Liver (tissue), 9 donors: ENCODE measurements around the gene CEACAM6. TPM values are rescaled to one million over a fixed set of nuclear protein-coding genes. Genes with fewer than 3 reads are reported as not detected.

Experiments used
- DNase-seq: peaks from one replicate; pipeline ENCODE4 v3.0.0-alpha.2; 2017; ENCODE audit warnings: low spot score
- H3K27ac ChIP-seq, 2 donors: one replicate each; pipeline ENCODE4 v1.7.0; 2013; ENCODE audit warnings: inconsistent platforms in 2 of 2, low read length in 2 of 2, control low read depth in 1 of 2, low read depth in 1 of 2, mild to moderate bottlenecking in 1 of 2
- H3K27me3 ChIP-seq, 4 donors: one replicate each; pipeline versions ENCODE4 v1.6.1 to v1.7.0; 2013; ENCODE audit warnings: low read length in 3 of 4, inconsistent platforms in 1 of 4, mild to moderate bottlenecking in 1 of 4, moderate library complexity in 1 of 4; ENCODE audit not compliant: control insufficient read depth in 4 of 4, insufficient read depth in 4 of 4
- H3K36me3 ChIP-seq, 4 donors: one replicate each; pipeline versions ENCODE4 v1.6.1 to v1.7.0; 2013; ENCODE audit warnings: low read length in 3 of 4, mild to moderate bottlenecking in 3 of 4, low read depth in 1 of 4, moderate library complexity in 1 of 4; ENCODE audit not compliant: control insufficient read depth in 4 of 4, insufficient read depth in 3 of 4
- H3K4me1 ChIP-seq, 4 donors: one replicate each; pipeline versions ENCODE4 v1.6.1 to v1.7.0; 2013; ENCODE audit warnings: low read length in 3 of 4, mild to moderate bottlenecking in 3 of 4, moderate library complexity in 1 of 4; ENCODE audit not compliant: control insufficient read depth in 4 of 4, insufficient read depth in 4 of 4
- H3K4me3 ChIP-seq, 3 donors: one replicate each; pipeline versions ENCODE4 v1.6.1 to v1.7.0; 2013; ENCODE audit warnings: low read length in 3 of 3, control low read depth in 1 of 3, low read depth in 1 of 3, mild to moderate bottlenecking in 1 of 3
- H3K9ac ChIP-seq, 2 donors: one replicate each; pipeline ENCODE4 v1.7.0; 2013; ENCODE audit warnings: low read length in 2 of 2, mild to moderate bottlenecking in 2 of 2, moderate library complexity in 2 of 2, control low read depth in 1 of 2, low read depth in 1 of 2
- H3K9me3 ChIP-seq, 4 donors: one replicate each; pipeline versions ENCODE4 v1.6.1 to v1.7.0; 2013; ENCODE audit warnings: low read length in 3 of 4; ENCODE audit not compliant: control insufficient read depth in 4 of 4
- ATF3 ChIP-seq: IDR thresholded peaks from 2 replicates; pipeline ENCODE4 v1.6.1; 2016; ENCODE audit warnings: antibody characterized with exemption
- FOXA1 ChIP-seq: IDR thresholded peaks from 2 replicates; pipeline ENCODE4 v1.6.1; 2016; ENCODE audit warnings: antibody characterized with exemption
- FOXA2 ChIP-seq: IDR thresholded peaks from 2 replicates; pipeline ENCODE4 v1.6.1; 2016; ENCODE audit warnings: antibody characterized with exemption
- GABPA ChIP-seq, 2 donors: IDR thresholded peaks in 1 of 2; conservative IDR thresholded peaks in 1 of 2; 2 replicates each; pipeline ENCODE4 v1.6.1; 2016; ENCODE audit warnings: antibody characterized with exemption in 2 of 2, mild to moderate bottlenecking in 1 of 2, moderate library complexity in 1 of 2
- HNF4A ChIP-seq, 2 donors: conservative IDR thresholded peaks; 2 replicates each; pipeline ENCODE4 v1.6.1; 2016; ENCODE audit warnings: antibody characterized with exemption in 2 of 2, mild to moderate bottlenecking in 2 of 2
- HNF4G ChIP-seq: IDR thresholded peaks from 2 replicates; pipeline ENCODE4 v1.6.1; 2016; ENCODE audit warnings: antibody characterized with exemption
- JUND ChIP-seq, 2 donors: IDR thresholded peaks; 2 replicates each; pipeline ENCODE4 v1.6.1; 2016; ENCODE audit warnings: antibody characterized with exemption in 2 of 2
- NR2F2 ChIP-seq: IDR thresholded peaks from 2 replicates; pipeline ENCODE4 v1.6.1; 2016; ENCODE audit warnings: antibody characterized with exemption
- RAD21 ChIP-seq, 2 donors: IDR thresholded peaks; 2 replicates each; pipeline ENCODE4 v1.6.1; 2016; ENCODE audit warnings: antibody characterized with exemption in 2 of 2, mild to moderate bottlenecking in 2 of 2
- REST ChIP-seq: IDR thresholded peaks from 2 replicates; pipeline ENCODE4 v1.6.1; 2016; ENCODE audit warnings: antibody characterized with exemption, mild to moderate bottlenecking
- TAF1 ChIP-seq: conservative IDR thresholded peaks from 2 replicates; pipeline ENCODE4 v1.6.1; 2016; ENCODE audit warnings: antibody characterized with exemption, mild to moderate bottlenecking
- WGBS: extraction: QIAGEN DNeasy Blood & Tissue Kit; methylation state at CpG from one replicate; pipeline ENCODE4 v1.1.7; 2013; 5-methylcytosine and 5-hydroxymethylcytosine counted together
- polyA plus RNA-seq, 2 donors: library from polyadenylated mRNA; stranded (reverse) in 1 of 2; unstranded in 1 of 2; fragments of 200-250 nt in 1 of 2; fragments of >200 nt in 1 of 2; fragmentation: Nextera tagmentation in 1 of 2; extraction: Ambion mirVana in 1 of 2; gene quantifications; one replicate each; pipeline versions ENCODE4 v1.2.1 to v1.2.3, GENCODE V29; 2013 to 2015
- total RNA-seq, 2 donors: library from RNA; depleted of rRNA; stranded (reverse); fragments of >200 nt; gene quantifications; one replicate each; pipeline ENCODE4 v1.2.3, GENCODE V29; 2014
- TF ChIP-seq, protein P1 (sequence below): IDR thresholded peaks from 2 replicates; pipeline ENCODE4 v1.6.1; 2016; ENCODE audit warnings: antibody characterized with exemption
- donor health status: healthy.
- donor health status: healthy.
- donor health status: healthy.
- donor health status: healthy.
- donor health status: healthy.

The CEACAM6 gene
- total and polyA plus RNA-seq, 4 donors = 0.08 to 2.4 (median 0.28) TPM; not detected in 1

DNA sequence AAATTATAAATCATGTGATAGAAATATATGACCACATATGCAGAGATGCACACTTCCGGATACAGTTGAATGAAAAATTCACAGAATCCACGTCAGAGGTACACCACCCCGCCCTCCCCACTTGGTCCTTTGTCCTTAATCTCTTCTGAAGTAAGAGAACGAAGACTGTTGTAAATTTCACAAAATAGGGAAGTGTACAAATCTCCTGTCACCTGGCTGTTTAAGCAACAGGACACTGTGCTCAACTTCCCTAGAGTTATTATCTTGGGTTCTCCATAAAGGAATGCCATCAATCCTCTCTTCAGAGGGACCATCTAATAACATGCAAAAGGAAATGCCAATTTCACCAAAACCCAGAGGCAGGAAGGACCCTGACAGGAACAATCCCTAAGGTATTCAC, 10.5 kb upstream of the CEACAM6 start:
- H3K27ac ChIP-seq = no peak overlapping the region
- H3K36me3 ChIP-seq = no peaks in the 10 kb centered on the region
- WGBS = 54% methylated on average over 4 of the region's 4 CpGs
- no peak overlapping the region for H3K4me3 ChIP-seq
- TF ChIP-seq REST = no peak
- no peak for TF ChIP-seq TAF1
- TF ChIP-seq GABPA (IDR thresholded peaks at IDR 0.05 in 1 of 2, conservative IDR thresholded peaks at IDR 0.05 in 1 of 2) = no peak
- TF ChIP-seq ATF3 = no peak
- no peak for TF ChIP-seq NR2F2
- TF ChIP-seq JUND (IDR thresholded peaks at IDR 0.05) = no peak
- TF ChIP-seq RAD21 (IDR thresholded peaks at IDR 0.05) = no peak
- no peak for TF ChIP-seq FOXA2
- H3K9ac ChIP-seq = no peak overlapping the region
- no peaks in the 10 kb centered on the region for H3K9me3 ChIP-seq
- H3K27me3 ChIP-seq = peaks cover 0 to 5% (median 3%) of the 10 kb centered on the region in 4 donors
- H3K4me1 ChIP-seq = no peaks in the 10 kb centered on the region
- no peak for DNase-seq

GRCh38 chr19:41745756-41746155, 9.6 kb upstream of the CEACAM6 start:
- DNase-seq = no peak
- Histone ChIP-seq H3K27me3 (peaks cover 0 to 5% (median 3%) of the 10 kb centered on the region in 4 donors), H3K4me1 (no peaks in the 10 kb centered on the region), H3K9ac (no peak overlapping the region), H3K27ac (no peak overlapping the region), H3K36me3 (no peaks in the 10 kb centered on the region), H3K9me3 (no peaks in the 10 kb centered on the region), H3K4me3 (no peak overlapping the region)
- TF ChIP-seq HNF4G (no peak), REST (no peak), NR2F2 (no peak), HNF4A (conservative IDR thresholded peaks at IDR 0.05) (no peak), JUND (IDR thresholded peaks at IDR 0.05) (no peak), FOXA2 (no peak), RAD21 (IDR thresholded peaks at IDR 0.05) (no peak), TAF1 (no peak), FOXA1 (no peak)
- TF ChIP-seq, protein P1, sequence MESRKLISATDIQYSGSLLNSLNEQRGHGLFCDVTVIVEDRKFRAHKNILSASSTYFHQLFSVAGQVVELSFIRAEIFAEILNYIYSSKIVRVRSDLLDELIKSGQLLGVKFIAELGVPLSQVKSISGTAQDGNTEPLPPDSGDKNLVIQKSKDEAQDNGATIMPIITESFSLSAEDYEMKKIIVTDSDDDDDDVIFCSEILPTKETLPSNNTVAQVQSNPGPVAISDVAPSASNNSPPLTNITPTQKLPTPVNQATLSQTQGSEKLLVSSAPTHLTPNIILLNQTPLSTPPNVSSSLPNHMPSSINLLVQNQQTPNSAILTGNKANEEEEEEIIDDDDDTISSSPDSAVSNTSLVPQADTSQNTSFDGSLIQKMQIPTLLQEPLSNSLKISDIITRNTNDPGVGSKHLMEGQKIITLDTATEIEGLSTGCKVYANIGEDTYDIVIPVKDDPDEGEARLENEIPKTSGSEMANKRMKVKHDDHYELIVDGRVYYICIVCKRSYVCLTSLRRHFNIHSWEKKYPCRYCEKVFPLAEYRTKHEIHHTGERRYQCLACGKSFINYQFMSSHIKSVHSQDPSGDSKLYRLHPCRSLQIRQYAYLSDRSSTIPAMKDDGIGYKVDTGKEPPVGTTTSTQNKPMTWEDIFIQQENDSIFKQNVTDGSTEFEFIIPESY = no peak
- 73% methylated on average over 5 of the region's 5 CpGs for WGBS
